HG02678 (cell line): ENCODE data around the gene DNAAF8.
A peak's percentile ranks its signal among the peaks of the same experiment; 100 is the strongest.

ENCODE experiments used
- ATAC-seq: cut with Tn5 transposase; IDR thresholded peaks from one replicate; pipeline ENCODE4 v1.9.1; 2021; ENCODE audit warnings: mild to moderate bottlenecking, moderate library complexity; ENCODE audit not compliant: unreplicated experiment

DNAAF8 gene

DNA sequence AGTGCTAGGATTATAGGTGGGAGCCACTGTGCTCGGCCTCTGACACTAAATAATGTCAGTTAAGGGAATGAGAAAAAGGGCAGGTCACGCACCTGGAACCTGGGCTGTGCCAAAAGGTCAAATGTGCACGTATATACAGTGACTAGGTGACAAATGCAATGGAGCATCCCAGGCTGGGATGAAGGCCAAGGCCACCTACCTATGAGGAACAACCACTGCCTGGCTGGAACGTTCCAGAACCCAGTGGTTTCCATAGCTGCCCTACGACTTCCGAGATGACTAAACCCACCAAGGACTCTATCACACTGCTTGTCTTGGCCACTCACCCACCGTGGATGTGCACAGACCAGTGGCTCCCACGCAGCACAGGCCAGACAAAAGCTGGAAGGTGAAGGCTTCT is 16.6 kb downstream of the DNAAF8 start:
- ATAC-seq: no peak

DNA sequence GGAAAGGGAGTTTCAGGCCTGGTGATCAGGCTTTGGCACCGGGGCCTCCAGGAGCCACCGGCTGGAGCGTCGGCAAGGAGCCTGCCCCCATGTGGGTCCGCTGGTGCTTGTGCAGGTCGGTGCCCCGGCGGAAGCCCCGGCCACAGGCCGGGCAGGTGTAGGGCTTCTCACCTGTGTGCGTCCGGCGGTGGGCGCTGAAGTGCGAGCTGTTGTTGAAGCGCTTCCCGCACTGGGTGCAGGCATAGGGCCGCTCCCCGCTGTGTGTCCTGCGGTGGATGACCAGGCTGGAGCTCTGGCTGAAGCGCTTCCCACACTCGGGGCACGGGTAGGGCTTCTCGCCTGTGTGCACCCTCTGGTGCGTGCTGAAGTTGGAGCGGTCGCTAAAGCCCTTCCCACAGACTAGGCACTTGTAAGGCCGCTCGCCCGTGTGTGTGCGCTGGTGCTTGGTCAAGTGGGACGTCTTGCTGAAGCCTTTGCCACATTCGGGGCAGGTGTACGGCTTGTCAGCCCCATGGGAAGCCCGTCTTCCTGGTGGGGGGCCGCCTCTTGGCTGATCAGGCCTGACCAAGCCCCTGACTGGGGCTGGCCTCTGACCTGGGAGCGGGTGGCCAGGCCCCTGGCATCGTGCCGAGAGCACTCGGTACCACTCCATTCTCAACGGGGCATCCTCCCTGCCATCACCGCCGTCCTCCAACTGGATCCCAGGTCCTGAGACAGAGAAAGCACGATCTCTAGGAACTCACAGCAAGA is 18.2 kb downstream of the DNAAF8 start:
- no peak for ATAC-seq

- ATAC-seq: no peak
Measured at GRCh38 chr16:4753227-4753626, 18.9 kb downstream of the DNAAF8 start.

DNA sequence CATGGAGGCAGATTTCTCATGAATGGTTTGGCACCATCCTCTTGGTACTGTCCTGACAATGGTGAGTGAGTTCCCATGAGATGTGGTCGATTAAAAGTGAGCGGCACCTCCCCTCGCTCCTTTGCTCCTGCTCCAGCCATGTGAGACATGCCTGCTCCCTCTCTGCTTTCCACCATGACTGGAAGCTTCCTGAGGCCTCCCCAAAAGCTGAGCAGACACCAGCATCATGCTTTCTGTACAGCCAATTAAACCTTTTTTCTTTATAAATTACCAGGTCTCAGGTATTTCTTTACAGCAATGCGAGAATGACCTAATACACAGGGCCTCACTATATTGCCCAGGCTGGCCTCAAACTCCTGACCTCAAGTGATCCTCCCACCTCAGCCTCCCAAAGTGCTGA is 20.5 kb downstream of the DNAAF8 start:
- no peak for ATAC-seq

DNA sequence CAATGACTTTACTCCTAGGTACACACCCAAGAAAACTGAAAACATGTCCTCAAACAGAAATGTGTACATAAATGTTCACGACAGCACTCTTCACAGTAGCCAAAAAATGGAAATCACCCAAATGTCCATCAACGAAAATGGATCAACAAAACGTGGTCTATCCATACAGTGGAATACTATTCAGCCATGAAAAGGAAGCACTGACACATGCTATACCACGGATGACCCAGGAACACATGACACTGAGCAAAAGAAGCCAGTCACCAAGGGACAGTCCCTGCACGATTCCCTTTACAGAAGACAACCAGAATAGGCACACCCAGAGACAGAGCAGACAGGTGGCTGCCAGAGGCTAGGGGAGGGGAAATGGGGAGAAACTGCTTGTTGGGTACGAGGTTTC is 21.4 kb downstream of the DNAAF8 start:
- ATAC-seq: no peak

- no peak for ATAC-seq
Measured at GRCh38 chr16:4760221-4760910, 26.0 kb downstream of the DNAAF8 start.

DNA sequence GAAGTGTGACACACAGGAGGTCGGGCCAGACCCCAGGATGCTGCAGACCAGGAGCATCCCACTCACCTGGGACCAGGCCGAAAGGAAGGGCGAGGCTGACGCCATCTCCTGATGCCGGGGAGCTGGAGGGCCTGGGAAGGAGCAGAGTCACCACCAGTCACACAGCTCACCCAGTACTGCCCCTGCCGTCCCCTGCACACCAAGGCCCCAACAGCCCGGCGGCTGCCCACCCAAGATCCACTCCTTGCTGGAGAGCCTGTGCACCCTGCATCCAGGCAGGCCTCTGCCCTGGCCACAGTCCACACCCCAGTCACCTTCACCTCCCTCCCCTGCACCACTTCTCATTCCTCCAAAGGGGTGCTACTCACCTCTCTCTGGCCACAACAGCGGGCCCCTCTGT is 27.9 kb downstream of the DNAAF8 start:
- no peak for ATAC-seq

DNA sequence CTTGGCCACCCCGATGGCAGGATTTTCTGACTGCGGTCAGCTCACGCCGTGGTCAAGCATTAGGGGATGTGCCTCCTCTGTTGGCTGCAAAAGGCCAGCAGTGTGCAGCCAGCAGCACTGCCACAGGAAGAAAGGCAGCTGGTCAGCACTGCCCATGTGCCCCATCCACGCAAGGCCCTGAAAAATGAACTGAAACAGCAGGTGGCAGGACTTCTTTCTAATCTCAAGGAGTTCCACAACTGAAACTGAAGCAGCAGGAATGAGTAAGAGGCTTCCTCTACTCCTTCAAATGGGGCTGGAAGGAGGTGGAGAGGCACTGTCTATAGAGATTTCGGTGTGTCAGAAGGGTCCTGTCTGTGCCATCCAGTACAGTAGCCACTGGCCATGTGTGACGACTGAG is 29.5 kb downstream of the DNAAF8 start:
- no peak for ATAC-seq

GRCh38 chr16:4765511-4766474 is 31.5 kb downstream of the DNAAF8 start:
- ATAC-seq: no peak

GRCh38 chr16:4766875-4767628 is 32.7 kb downstream of the DNAAF8 start, which contains the start of gene ZNF500:
Gene ZNF500, minus strand, starts transcription at chr16:4767162. Its CDS starts 1,184 bp downstream, at chr16:4765978.
- peak; percentile 84 for ATAC-seq

GRCh38 chr16:4767872-4768548 is 33.7 kb downstream of the DNAAF8 start:
- ATAC-seq: no peak

GRCh38 chr16:4768549-4769305 is 34.4 kb downstream of the DNAAF8 start:
- ATAC-seq: peak; percentile 73

GRCh38 chr16:4769306-4769638 is 34.9 kb downstream of the DNAAF8 start:
- ATAC-seq: no peak

DNA sequence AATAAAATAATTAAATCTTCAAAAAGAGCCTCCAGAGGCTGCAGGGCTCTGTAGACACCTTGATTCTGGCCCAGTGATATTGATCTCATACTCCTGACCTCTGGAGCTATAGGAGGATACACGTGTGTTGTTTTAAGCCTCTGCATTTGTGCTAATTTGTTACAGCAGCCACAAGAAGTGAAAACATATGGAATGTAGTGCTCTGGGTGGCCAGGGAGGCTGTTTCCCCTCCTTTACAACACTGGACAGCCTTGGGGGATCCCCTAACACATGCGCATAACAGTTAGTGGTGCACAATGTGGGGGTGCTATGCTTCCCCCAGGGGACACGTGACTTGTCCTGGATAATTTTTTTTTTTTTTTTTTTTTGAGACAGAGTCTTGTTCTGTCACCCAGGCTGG is 37.3 kb downstream of the DNAAF8 start:
- ATAC-seq: no peak

DNA sequence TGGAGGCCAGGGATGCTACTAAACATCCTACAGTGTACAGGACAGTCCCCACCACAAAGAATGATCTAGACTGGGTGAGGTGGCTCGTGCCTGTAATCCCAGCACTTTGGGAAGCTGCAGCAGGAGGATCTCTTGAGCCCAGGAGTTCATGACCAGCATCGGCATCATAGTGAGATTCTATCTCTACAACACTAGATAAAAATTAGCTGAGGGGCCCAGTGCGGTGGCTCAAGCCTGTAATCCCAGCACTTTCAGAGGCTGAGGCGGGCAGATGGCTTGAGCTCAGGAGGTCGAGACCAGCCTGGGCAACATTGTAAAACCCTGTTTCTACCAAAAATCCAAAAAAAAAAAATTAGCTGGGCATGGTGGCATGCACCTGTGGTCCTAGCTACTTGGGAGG is 38.0 kb downstream of the DNAAF8 start:
- ATAC-seq: no peak

- no peak for ATAC-seq
Measured at GRCh38 chr16:4775005-4775404, 40.7 kb downstream of the DNAAF8 start.

DNA sequence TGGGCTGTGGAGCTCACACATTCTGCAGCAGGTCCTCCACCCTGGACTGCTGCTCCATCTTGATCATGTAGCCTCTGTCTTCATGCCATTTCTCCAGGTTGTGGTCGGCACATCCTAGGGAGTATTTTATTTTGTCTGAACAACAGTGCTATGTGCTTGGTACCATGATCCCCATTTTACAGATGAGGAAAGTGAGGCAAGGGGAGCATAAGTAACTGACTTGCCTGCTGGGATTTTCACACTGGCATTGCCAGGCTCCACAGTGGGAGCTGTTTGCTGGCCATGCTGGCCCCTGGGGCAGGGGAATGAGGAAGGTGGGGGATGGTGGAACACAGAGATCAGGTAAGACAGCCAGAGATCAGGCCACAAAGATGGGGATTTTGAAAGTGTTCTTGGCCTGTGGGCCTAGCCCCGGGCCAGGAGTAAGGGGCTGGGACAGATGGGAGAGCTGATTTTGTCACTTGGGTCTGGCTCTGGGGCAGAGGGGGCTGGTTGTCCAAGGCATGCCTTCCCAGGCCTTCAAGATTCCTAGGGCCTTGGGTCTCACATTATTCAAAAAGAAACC is 41.9 kb downstream of the DNAAF8 start:
- no peak for ATAC-seq

GRCh38 chr16:4777339-4778049 is 43.2 kb downstream of the DNAAF8 start:
- no peak for ATAC-seq

DNA sequence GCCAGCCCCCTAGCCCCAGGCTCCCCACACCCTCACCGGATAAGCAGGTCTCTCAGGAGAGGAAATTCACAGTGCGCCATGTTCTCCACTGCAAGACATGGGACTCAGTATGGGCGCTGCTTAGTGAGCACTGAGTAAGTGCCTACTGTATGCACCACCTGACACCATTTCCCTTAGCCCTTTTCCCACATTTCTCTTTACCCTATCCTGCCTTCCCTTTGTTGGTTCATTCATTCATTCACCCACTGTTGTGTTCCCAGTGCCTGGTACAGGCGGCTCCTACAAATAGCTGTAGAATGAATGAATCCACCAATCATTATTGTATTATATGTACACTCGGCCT is 43.7 kb downstream of the DNAAF8 start:
- ATAC-seq: no peak
